ENCODE results near the gene PAPLN. TPM values are rescaled to one million over a fixed set of nuclear protein-coding genes. Genes with fewer than 3 reads are reported as not detected.

The PAPLN gene
- polyA plus RNA-seq, 1 donor (not counting 4 experiments of a cell fraction or from before 2014, with no cell fraction given), result 8.2 TPM

DNA sequence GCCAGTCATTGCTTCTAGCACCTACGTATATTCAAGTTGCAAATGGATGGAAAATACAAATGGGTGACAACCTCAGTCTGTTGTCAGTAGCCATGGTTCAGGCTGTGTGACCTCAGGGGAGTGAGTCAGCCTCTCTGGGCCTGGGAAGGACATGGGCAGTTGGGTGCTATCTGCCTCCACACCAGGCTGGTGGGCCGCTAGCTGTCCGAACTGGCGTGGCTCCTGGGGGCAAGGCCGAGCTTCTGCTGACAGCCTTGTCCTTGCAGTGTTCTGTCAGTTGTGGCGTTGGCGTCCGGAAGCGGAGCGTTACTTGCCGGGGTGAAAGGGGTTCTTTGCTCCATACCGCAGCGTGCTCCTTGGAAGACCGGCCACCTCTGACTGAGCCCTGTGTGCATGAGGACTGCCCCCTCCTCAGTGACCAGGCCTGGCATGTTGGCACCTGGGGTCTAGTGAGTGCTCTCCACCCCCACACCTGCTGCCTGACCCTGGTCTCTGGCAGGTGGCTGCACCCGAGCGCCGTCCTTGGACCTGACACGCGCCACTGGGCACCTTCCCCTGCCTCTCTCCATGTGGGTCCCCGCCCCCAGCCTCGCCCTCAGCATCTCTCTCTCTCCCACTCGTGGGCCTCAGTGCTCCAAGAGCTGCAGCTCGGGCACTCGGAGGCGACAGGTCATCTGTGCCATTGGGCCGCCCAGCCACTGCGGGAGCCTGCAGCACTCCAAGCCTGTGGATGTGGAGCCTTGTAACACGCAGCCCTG lies 17.1 kb downstream of the PAPLN start:
- H3K4me3 ChIP-seq (ENCODE audit: control insufficient read depth in 2 of 3, extremely low read depth in 1 of 3, insufficient read depth in 2 of 3, low read depth in 1 of 3, low read length in 3 of 3), result no peak overlapping the region
- TF ChIP-seq, protein P1, sequence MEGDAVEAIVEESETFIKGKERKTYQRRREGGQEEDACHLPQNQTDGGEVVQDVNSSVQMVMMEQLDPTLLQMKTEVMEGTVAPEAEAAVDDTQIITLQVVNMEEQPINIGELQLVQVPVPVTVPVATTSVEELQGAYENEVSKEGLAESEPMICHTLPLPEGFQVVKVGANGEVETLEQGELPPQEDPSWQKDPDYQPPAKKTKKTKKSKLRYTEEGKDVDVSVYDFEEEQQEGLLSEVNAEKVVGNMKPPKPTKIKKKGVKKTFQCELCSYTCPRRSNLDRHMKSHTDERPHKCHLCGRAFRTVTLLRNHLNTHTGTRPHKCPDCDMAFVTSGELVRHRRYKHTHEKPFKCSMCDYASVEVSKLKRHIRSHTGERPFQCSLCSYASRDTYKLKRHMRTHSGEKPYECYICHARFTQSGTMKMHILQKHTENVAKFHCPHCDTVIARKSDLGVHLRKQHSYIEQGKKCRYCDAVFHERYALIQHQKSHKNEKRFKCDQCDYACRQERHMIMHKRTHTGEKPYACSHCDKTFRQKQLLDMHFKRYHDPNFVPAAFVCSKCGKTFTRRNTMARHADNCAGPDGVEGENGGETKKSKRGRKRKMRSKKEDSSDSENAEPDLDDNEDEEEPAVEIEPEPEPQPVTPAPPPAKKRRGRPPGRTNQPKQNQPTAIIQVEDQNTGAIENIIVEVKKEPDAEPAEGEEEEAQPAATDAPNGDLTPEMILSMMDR (optimal IDR thresholded peaks at IDR 0.05 in 1 of 3, IDR thresholded peaks at IDR 0.05 in 1 of 3, conservative IDR thresholded peaks at IDR 0.05 in 1 of 3; ENCODE audit: extremely low read depth in 1 of 3, insufficient read depth in 2 of 3, low read length in 3 of 3), result no peak
- no peak for TF ChIP-seq EZH2 (IDR thresholded peaks at IDR 0.05; ENCODE audit: low read length)
- H3K9ac ChIP-seq (ENCODE audit: control insufficient read depth, extremely low read depth, insufficient read depth, low read length), result no peak overlapping the region
- H3K36me3 ChIP-seq (ENCODE audit: control insufficient read depth in 2 of 2, extremely low read depth in 1 of 2, insufficient read depth in 2 of 2, low read length in 2 of 2), result no peaks in the 10 kb centered on the region
- no peak overlapping the region for H3K4me2 ChIP-seq (ENCODE audit: control insufficient read depth, extremely low read depth, insufficient read depth, low read depth, low read length)
- FAIRE-seq (no peak), DNase-seq (ENCODE audit: low read depth, low spot score) (no peak)
- no peaks in the 10 kb centered on the region for H4K20me1 ChIP-seq (ENCODE audit: control insufficient read depth, extremely low read depth, insufficient read depth, low read length)
- no peaks in the 10 kb centered on the region for H3K79me2 ChIP-seq (ENCODE audit: control insufficient read depth, insufficient read depth, low read length)
- no peak overlapping the region for H2AFZ ChIP-seq (ENCODE audit: control insufficient read depth, low read length)
- H3K4me1 ChIP-seq (ENCODE audit: control insufficient read depth, extremely low read depth, insufficient read depth, low read length), result no peaks in the 10 kb centered on the region
- no peaks in the 10 kb centered on the region for H3K9me3 ChIP-seq (ENCODE audit: control insufficient read depth, low read depth, low read length)
- no peak overlapping the region for H3K27ac ChIP-seq (ENCODE audit: control insufficient read depth, insufficient read depth, low read length)
- no peaks in the 10 kb centered on the region for H3K27me3 ChIP-seq (ENCODE audit: control insufficient read depth, extremely low read depth, insufficient read depth, low read length)
- dilution Hi-C loops (cut with MboI; ENCODE audit: extremely low pct_ligation_motif_present, low sequenced_read_pairs), result no loop called here
- no peaks in the 10 kb centered on the region for H3K9me1 ChIP-seq (ENCODE audit: control insufficient read depth, extremely low read depth, insufficient read depth, low read length)

GRCh38 chr14:73255005-73255400 lies 17.7 kb downstream of the PAPLN start:
- no peaks in the 10 kb centered on the region for H3K9me1 ChIP-seq (ENCODE audit: control insufficient read depth, extremely low read depth, insufficient read depth, low read length)
- no peaks in the 10 kb centered on the region for H3K36me3 ChIP-seq (ENCODE audit: control insufficient read depth in 2 of 2, extremely low read depth in 1 of 2, insufficient read depth in 2 of 2, low read length in 2 of 2)
- TF ChIP-seq, protein P1 (optimal IDR thresholded peaks at IDR 0.05 in 1 of 3, IDR thresholded peaks at IDR 0.05 in 1 of 3, conservative IDR thresholded peaks at IDR 0.05 in 1 of 3; ENCODE audit: extremely low read depth in 1 of 3, insufficient read depth in 2 of 3, low read length in 3 of 3), result no peak
- no peak for TF ChIP-seq EZH2 (IDR thresholded peaks at IDR 0.05; ENCODE audit: low read length)
- H3K27me3 ChIP-seq (ENCODE audit: control insufficient read depth, extremely low read depth, insufficient read depth, low read length), result no peaks in the 10 kb centered on the region
- H3K4me2 ChIP-seq (ENCODE audit: control insufficient read depth, extremely low read depth, insufficient read depth, low read depth, low read length), result no peak overlapping the region
- no peaks in the 10 kb centered on the region for H3K9me3 ChIP-seq (ENCODE audit: control insufficient read depth, low read depth, low read length)
- DNase-seq (ENCODE audit: low read depth, low spot score) (no peak), FAIRE-seq (no peak)
- no peak overlapping the region for H3K4me3 ChIP-seq (ENCODE audit: control insufficient read depth in 2 of 3, extremely low read depth in 1 of 3, insufficient read depth in 2 of 3, low read depth in 1 of 3, low read length in 3 of 3)
- peaks cover 2% of the 10 kb centered on the region for H3K4me1 ChIP-seq (ENCODE audit: control insufficient read depth, extremely low read depth, insufficient read depth, low read length)
- H4K20me1 ChIP-seq (ENCODE audit: control insufficient read depth, extremely low read depth, insufficient read depth, low read length), result no peaks in the 10 kb centered on the region
- no peaks in the 10 kb centered on the region for H3K79me2 ChIP-seq (ENCODE audit: control insufficient read depth, insufficient read depth, low read length)
- no peak overlapping the region for H2AFZ ChIP-seq (ENCODE audit: control insufficient read depth, low read length)
- no peak overlapping the region for H3K27ac ChIP-seq (ENCODE audit: control insufficient read depth, insufficient read depth, low read length)
- no peak overlapping the region for H3K9ac ChIP-seq (ENCODE audit: control insufficient read depth, extremely low read depth, insufficient read depth, low read length)
- dilution Hi-C loops (cut with MboI; ENCODE audit: extremely low pct_ligation_motif_present, low sequenced_read_pairs), result no loop called here
